Thoracic aorta (tissue), 2 donors: ENCODE results near the gene HOTAIR. TPM values are rescaled to one million over a fixed set of nuclear protein-coding genes. Genes with fewer than 3 reads are reported as not detected.

Source experiments
- ATAC-seq: fragments of 150-250 bp; one replicate; pipeline ENCODE4 v1.8.0; 2017; ENCODE audit warnings: low read depth; ENCODE audit not compliant: insufficient number of reproducible peaks, low FRiP score
- DNase-seq: peaks from one replicate; pipeline ENCODE4 v3.0.0-alpha.2; 2020; ENCODE audit warnings: low spot score
- H3K27ac ChIP-seq, 2 donors: fragments of 200-600 bp; sonication (generic); 1 replicate in 1 of 2; 2 replicates in 1 of 2; pipeline ENCODE4 v1.5.1; 2016; ENCODE audit warnings: mild to moderate bottlenecking in 2 of 2, moderate library complexity in 2 of 2
- H3K27me3 ChIP-seq: fragments of 200-600 bp; sonication (generic); replicated peaks from 2 replicates; pipeline ENCODE4 v1.6.0; 2016; ENCODE audit warnings: mild to moderate bottlenecking; ENCODE audit not compliant: insufficient read depth
- H3K36me3 ChIP-seq: fragments of 200-600 bp; sonication (generic); one replicate; pipeline ENCODE4 v1.5.1; 2016
- H3K4me1 ChIP-seq, 2 donors: fragments of 200-600 bp; sonication (generic); 1 replicate in 1 of 2; 2 replicates in 1 of 2; pipeline versions ENCODE4 v1.5.1 to v1.6.0; 2016; ENCODE audit warnings: low read depth in 2 of 2, mild to moderate bottlenecking in 1 of 2; ENCODE audit not compliant: control insufficient read depth in 1 of 2
- H3K4me3 ChIP-seq: fragments of 200-600 bp; sonication (generic); 2 replicates; pipeline ENCODE4 v1.5.1; 2016; ENCODE audit warnings: mild to moderate bottlenecking
- H3K9me3 ChIP-seq: fragments of 200-600 bp; sonication (generic); 2 replicates; pipeline ENCODE4 v1.5.1; 2016
- CTCF ChIP-seq: fragments of 200-600 bp; sonication (generic); IDR thresholded peaks from one replicate; pipeline ENCODE4 v1.5.1; 2019; ENCODE audit warnings: antibody characterized with exemption
- total RNA-seq, 2 donors: library from RNA; depleted of rRNA; stranded (reverse); fragments of >200 nt; gene quantifications; one replicate each; pipeline versions ENCODE4 v1.1.0 to v1.2.3, GENCODE V29; 2016

The HOTAIR gene
- total RNA-seq, 2 donors from 2014 or later, result not detected

DNA sequence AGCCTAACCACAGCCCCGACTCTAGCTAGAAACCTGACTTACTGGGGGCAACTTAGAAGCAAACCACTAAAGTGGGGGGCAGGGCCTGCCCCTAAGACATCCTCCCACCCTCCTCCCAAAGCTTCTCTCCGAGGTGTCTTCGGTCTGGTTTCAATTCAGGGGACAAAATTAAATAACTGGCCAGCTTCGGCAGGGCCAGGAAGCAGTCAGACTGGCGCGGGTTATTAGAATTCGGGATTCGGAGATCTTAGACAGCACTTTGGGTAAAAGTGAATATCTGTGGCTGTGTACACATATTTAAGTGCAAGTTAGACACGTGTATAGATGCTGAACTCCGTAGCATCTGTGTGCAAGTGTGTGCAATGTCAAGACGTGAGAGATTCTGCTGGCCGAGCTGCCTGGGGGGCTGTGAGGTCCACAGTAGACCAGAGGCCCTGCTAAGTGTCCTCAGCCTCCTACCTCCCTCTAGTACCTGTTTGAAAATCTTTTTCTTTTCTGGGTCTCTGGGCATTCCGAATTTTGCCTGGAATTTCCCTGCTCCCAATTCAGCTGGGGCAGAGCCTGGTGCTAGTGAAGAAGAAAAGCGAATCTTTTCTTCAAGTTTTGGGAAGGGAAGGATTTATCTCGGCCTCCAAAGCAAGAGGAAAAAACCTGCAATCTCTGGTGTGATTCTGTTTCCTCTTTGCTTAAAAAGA is 6.2 kb upstream of the HOTAIR start:
- Histone ChIP-seq H3K4me3 (no peak overlapping the region), H3K36me3 (no peaks in the 10 kb centered on the region), H3K9me3 (no peaks in the 10 kb centered on the region), H3K27ac (no peak overlapping the region), H3K4me1 (peaks cover 11% of the 10 kb centered on the region in 2 donors), H3K27me3 (peaks cover 47% of the 10 kb centered on the region)
- no peak for TF ChIP-seq CTCF
- DNase-seq (no peak), ATAC-seq (no peak)

GRCh38 chr12:53980104-53980801 is 5.5 kb upstream of the HOTAIR start:
- no peak overlapping the region for H3K4me3 ChIP-seq
- DNase-seq (no peak), ATAC-seq (no peak)
- no peak for TF ChIP-seq CTCF
- H3K4me1 ChIP-seq, result peaks cover 6% of the 10 kb centered on the region in 2 donors
- H3K9me3 ChIP-seq, result no peaks in the 10 kb centered on the region
- H3K27ac ChIP-seq, result no peak overlapping the region
- no peaks in the 10 kb centered on the region for H3K36me3 ChIP-seq
- peaks cover 45% of the 10 kb centered on the region for H3K27me3 ChIP-seq

DNA sequence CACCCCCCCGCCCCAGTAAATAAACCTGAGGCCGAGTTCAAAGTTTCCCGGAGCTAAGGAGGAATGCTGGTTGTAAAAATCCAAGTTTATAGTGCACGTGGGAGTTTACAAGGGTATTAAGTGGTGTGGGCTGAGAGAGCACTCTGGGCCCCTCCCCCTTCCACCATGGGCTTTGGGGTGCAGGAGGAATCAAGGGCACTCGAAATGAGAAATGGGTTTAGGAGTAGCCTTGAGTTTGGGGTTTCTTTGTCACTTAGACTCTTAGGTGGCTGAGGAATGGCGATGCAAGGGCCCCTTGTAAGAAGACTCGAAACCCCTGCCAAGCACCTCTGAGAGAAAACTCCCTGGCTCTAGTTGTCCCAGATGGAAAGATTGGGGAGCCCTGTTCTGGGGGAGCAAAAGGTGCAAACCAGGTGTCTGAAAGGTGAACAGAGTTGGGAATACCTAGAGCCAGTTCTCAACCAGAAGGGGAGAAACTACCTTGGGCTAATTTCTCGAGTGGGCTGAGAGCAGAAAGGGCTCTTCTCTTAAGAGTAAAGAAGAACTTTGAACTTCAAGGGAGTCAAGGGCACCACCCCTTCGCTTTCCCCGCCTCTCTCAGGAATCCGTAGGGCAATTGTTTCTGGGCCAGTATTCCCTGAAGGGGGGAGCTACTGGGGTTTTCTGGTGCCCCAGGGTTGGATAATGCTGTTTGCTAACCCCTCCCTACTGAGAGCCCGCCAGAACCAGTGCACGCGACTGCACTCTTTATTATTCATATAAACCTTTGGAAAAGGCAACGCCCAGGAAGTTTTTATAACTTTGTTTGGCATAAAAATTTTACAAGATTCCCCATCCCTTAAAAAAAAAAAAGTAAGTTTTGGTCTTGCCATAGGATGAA is 4.0 kb upstream of the HOTAIR start:
- Histone ChIP-seq H3K9me3 (no peaks in the 10 kb centered on the region), H3K36me3 (no peaks in the 10 kb centered on the region), H3K27me3 (peaks cover 49% of the 10 kb centered on the region), H3K4me3 (no peak overlapping the region), H3K27ac (no peak overlapping the region), H3K4me1 (peaks cover 13 to 18% of the 10 kb centered on the region in 2 donors)
- DNase-seq (no peak), ATAC-seq (no peak)
- no peak for TF ChIP-seq CTCF

DNA sequence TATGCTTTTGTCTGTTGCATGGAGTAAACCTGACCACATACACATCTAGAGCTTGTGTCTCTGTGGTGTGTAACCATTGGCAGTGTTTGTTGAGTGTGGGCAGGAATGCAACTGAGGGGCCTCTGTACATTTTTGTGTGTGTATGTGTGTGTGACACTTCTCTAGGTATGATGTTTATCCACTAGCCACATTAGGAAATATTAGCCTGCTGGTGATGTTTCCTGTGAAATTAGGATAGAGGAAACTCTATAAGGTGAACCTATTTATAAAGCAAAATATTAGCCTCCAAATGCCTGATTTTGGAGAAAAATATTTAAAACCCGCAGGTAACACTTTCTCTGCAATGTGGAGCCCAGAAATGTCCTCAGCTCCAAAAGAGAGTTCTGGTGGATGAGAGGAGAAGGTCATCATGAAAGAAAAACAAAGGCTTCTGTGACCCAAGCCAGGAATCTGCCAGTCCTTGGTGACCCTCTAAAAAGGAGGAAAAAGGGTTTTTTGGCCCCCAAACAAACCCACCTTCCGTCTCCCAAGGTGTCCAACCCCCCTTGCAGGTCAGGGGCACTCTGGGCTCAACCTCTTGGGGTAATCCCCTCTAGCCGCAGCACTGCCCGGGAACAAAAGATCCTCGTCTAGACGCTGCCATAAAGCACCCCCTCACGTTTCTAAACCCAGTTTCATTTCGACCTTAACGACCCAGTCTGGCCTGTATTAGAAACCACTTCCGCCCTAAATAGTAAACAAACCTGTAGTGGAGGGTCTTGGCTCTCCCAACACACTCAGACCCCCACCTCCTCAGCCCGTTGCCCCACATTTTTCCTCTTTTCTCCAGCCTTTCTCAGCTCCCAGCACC is 3.1 kb upstream of the HOTAIR start:
- Histone ChIP-seq H3K4me3 (no peak overlapping the region), H3K36me3 (no peaks in the 10 kb centered on the region), H3K27me3 (peaks cover 50% of the 10 kb centered on the region), H3K27ac (no peak overlapping the region), H3K4me1 (peaks cover 16 to 24% of the 10 kb centered on the region in 2 donors), H3K9me3 (no peaks in the 10 kb centered on the region)
- ATAC-seq (no peak), DNase-seq (no peak)
- TF ChIP-seq CTCF, result no peak
